NCI-H146 treated with DMSO at 0.1 percent for 48 hours (cell line): ENCODE results near the gene SEPTIN5.
"Not testable (repeated sequence)": the region's sequence is repeated elsewhere in the genome, so short reads cannot be mapped to it uniquely, and the experiment has no call there.

Source experiments
- DNase-seq: peaks from one replicate; lab custom pipeline; 2025; ENCODE audit not compliant: unreplicated experiment; lab: John Stamatoyannopoulos, UW

The SEPTIN5 gene

DNA sequence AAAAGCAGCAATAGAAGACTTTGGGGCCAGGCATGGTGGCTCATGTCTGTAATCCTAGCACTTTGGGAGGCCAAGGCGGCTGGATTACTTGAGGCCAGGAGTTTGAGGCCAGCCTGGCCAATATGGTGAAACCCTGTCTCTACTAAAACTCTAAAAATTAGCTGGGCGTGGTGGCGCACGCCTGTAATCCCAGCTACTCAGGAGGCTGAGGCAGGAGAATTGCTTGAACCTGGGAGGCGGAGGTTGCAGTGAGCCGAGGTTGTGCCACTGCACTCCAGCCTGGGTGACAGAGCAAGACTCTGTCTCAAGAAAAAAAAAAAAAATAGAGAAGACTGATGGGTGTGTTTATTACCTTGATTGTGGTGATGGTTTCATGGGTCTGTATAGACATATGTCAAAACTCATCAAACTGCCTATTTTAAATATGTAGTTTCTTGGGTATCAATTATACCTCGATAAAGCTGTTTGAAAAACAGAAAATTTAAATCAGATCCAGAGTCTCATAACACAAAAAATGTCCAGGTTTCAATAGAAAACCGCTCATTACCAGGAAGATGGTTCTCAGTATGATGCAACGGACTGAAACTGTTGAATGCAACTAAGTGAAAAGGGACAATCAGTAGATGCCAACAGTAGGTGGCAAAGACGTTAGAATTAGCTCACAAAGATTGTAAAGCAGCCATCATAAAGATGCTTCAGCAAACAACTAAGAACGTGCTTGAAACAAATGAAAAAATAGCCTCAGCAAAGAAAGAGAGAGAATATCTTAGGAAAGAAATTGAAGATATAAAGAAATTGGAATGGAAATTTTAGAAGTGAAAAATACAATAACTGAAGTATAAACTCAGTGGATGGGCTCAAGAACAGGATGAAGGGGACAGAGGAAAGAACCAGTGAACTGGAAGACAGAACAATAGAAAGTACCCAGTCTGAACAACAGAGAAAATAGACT is 33.1 kb upstream of the SEPTIN5 start:
- DNase-seq, result no peak

- DNase-seq, result no peak
These were observed 32.4 kb upstream of the SEPTIN5 start for GRCh38 chr22:19681863-19682245.

DNA sequence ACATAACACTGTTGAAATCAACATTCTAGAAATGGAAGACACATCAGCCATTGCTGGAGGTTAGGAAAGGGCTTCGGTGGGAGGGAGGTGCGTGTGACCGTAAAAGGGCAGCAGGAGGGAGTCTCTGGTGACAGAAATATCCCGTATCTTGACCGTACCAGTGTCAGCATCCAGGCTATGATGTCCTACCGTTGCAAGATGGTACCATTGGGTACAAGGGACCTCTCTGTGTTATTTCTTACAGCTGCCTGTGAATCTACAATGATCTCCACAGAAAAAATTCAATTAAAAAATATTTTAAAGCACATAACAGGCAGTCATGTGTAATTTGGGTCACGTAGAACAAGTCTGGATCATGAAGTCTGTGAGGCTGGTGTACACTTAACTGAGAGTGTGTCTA is 27.4 kb upstream of the SEPTIN5 start:
- DNase-seq, result no peak

DNA sequence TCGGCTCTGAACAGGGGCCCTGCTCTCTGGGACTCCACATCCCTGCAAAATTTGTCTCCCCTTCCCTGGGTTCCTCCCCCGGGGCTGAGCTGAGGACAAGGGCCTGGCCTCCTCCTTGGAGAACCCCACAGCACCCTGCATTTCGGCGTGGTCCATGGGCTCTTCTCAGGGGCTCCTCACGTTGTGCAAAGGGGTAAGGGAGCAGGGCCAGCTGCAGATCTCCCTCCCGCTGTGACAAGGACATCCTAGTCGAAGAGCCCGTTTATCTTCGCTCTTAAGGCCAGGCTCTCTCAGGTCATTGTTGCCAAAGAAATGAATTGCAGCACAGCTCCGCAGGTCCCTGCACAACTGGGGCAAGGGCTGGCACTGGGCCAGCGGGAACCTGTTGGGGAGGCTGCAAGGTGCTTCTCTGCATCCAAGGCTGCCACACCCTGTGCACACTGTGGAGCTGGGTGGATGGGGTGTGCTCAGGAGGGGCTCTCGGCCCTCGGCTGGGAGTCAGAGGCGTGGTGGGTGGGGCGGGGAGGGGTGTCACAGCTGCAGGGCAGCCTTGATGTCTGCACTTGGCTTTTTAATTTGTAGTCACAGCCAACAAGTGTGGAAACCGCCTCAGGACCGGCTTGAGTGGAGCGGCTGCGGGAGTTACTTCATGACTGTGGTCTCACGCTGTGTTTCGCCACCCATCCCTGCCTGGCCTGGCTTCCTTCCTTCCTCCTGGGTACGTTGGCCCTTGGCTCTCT is 26.6 kb upstream of the SEPTIN5 start:
- DNase-seq, result no peak

DNA sequence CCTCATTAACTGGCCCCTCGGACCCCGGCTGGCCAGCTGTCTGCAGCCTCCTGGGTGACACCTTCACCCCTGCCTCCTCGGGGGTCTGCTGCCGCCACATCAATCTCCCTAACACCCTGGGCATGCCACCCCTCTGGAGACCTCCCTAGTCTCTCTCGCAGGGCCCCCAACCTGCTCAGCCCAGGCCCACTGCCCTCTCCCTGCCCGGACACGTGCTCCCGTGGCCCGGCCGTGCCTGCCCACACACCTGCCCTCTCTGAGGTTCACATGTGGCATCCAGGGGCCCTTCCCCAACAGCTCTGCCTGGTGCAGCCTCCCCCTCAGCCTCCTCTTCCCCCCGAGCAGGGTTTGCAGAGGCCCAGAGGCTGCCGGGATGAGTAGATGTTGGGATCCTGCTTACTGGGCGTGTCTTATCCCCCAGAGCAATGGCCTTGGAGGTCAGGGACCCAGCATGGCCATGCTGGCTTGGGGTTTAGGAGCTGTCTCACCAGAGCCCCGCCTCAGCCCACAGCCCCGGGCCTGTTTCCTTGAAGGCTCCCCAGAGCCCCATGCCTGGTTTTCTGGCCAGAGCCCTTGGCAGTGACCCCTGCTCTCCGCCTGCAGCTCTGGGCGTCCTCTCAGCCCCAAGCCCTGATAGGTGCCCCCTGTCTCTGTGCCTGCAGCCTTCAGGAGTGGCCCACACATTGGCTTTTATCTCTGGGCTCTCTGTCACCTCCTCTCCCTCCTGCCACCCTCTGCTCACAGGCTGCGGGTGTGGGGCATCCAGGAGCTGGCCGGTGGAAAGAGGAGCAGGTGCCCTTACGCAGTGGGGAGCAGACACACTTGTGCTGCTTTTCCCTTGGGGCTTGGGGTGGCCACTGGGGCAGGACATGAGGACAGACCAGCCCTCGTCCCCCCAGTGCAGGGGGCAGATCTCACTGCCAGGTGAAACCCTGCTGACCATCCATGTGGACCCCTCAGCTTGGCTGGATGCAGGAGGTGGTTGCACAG is 25.7 kb upstream of the SEPTIN5 start:
- no peak for DNase-seq

DNA sequence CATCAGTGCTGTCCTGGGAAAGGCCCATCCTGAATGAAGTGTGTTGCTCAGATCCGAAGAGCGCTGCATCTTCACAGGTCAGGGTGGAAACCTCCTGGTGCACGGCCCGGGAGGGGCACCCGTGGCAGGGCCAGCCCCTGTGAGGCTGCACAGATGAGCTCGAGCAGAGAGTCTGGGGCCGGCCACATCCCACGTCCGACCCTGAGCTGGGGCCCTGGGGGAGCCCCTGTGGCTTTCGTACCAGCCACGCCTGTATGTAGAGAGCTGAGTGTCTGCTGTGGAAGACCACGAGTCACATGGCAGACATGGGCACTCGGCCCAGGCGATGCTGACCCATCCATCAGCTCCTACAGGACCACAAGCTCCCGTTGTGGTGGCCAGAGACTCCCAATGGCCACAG is 24.9 kb upstream of the SEPTIN5 start:
- no peak for DNase-seq

DNA sequence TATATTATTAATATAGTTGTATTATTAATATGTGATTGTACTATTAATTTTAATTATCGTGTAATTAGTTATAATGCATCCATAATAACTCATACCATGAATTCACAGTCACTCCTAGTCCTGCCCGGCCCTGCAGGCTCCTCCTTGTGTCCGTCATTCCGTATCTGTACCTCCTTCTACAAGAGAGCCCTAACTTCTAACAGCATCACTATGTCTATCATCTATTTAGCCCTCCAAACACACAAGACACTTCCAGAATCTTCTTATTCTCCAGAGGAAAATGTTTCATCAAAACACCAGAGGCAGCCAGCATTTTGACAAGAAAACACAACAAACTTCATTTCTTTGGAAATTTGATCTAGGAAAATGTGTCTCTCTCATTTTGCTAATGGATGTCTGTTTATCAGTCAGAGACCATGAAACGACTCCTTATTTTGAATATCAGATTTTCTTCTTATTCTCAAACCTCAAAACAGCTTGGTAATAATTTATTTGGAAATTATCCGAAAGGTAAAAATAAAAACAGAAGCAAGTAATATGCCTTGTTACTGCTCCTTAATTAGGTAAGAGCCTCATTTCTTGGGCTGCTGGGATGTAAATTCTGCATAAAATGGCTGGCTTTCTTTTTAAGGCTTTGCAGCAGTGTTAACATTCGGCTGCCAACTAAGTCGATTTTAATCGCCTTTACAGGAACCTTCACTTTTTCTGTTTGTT is 23.1 kb upstream of the SEPTIN5 start:
- no peak for DNase-seq

GRCh38 chr22:19691721-19692341 is 22.5 kb upstream of the SEPTIN5 start:
- no peak for DNase-seq

GRCh38 chr22:19693581-19693980 is 20.7 kb upstream of the SEPTIN5 start:
- no peak for DNase-seq

DNA sequence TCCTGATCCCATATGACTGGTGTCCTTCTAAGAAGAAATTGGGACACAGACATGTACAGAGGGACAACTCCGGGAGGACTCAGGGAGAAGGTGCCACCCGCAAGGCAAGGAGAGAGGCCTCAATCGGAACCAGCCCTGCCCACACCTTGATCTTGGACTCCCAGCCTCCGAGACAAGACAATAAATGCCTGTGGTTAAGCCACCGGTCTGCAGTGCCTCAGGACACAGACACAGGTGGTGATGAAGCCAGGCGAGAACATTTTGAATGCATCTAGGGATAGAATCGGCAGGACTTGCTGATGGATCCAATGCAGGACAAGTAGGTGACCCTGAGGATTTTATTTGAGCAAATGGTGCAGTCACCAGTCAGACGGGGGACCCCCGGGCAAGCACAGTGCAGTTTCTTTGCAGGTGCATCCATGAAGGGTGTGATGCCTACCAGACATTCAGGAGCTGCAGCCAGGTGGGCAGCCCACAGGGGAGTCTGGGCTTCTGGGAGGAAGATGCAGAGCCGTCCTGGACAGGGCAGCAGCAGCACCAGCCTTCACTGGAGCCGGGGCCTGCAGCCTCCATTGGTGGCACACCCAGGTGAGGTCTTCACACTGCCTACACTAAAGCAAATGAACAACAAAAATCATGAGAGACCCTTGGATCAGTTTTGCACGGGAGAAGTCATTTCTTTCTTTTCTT is 20.2 kb upstream of the SEPTIN5 start:
- DNase-seq, result no peak

DNA sequence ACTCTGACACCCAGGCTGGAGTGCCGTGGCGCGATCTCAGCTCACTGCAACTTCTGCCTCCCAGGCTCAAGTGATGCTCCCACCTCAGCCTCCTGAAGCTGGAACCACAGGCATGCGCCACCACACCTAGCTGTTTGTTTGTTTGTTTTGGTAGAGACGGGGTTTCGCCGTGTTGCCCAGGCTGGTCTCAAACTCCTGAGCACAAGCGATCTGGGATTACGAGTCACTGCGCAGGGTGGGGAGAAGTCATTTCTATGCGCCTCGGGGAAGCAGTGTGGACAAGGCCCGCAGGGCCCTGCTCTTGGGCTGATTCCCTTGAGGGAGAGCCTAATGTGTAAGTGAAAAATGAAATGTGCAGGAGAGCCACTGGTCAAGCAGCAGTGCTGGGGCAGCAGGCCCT is 19.6 kb upstream of the SEPTIN5 start:
- DNase-seq, result no peak

DNA sequence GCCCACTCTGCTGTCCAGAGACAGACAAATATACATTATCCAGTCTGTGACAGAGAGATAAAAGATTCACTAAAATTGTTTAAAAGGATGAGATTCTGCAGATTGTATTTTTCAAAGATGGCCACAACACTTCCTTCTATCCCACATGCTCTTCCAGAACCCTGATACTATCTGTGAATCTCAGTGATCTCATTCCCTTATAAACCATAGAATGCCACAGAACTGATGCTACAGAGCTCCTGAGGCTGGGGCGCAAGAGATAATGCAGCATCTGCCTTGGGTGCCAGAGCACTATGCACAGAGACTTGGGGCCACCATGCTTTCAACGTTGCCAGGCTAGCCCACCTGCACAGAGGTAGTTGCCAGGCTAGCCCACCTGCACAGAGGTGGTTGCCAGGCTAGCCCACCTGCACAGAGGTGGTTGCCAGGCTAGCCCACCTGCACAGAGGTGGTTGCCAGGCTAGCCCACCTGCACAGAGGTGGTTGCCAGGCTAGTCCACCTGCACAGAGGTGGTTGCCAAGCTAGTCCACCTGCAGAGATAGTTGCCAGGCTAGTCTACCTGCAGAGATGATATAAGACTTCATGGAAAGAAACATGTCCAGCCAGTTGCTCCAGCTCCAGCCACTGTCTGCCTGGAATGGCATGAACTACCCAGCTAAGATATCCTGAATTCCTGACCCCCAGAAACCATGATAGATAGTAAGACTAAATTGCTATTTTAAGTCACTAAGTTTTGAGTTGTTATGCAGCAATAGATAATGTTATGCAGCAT is 17.6 kb upstream of the SEPTIN5 start:
- DNase-seq, result no peak

GRCh38 chr22:19697871-19698270 is 16.4 kb upstream of the SEPTIN5 start:
- not testable (repeated sequence) for DNase-seq

DNA sequence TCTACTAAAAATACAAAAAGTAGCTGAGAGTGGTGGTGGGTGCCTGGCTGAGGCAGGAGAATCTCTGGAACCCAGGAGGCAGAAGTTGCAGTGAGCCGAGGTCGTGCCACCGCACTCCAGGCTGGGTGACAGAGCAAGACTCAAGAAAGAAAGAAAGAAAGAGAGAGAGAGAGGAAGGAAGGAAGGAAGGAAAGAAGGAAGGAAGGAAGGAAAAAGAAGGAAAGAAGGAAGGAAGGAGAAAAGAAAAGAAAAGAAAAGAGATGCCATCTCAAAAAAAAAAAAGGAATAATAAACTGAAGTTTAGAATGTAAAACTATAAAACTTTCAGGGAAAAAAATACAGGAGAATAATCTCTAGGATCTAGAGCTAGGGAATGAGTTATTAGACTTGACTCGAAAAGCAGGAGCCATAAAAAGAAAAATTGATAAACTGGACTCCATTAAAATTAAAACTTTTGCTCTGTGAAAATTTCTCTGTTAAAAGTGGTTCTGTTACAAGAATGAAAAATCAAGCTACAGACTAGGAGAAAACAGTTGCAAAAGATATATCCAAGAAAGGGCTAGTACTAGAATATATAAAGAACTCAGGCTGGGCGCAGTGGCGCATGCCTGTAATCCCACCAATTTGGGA is 13.4 kb upstream of the SEPTIN5 start:
- no peak for DNase-seq

DNA sequence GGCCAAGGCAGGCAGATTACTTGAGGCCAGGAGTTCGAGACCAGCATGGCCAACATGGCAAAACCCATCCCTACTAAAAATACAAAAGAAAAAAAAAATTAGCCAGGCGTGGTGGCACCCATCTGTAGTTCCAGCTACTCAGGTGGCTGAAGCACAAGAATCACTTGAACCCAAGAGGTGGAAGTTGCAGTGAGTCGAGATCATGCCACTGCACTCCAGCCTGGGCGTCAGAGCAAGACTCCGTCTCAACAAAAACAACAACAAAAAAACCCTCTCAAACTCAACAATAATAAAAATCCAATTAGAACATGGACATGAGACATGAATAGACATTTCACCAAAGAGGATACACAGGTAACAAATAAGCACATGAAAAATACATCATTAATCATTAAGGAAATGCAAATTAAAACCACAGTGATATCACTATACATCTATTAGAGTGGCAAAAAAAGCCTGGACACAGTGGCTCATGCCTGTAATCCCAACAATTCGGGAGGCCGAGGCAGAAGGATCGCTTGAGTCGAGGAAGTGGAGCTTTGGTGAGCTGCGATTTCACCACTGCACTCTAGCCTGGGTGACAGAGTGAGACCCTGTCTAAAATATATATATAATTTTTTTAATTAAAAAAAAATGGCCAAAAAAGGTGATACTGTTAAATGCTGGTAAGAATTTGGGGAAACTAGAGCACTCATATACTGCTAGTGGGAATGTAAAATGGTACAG is 12.7 kb upstream of the SEPTIN5 start:
- DNase-seq, result no peak

GRCh38 chr22:19703869-19704268 is 10.4 kb upstream of the SEPTIN5 start:
- no peak for DNase-seq

GRCh38 chr22:19704355-19705015 is 9.8 kb upstream of the SEPTIN5 start:
- DNase-seq, result no peak
